Gastrocnemius medialis (tissue), 4 donors: ENCODE data around the gene GAS7.

Experiments
- POLR2A ChIP-seq, 2 donors: fragments of 450-650 bp; IDR thresholded peaks; one replicate each; pipeline ENCODE4 v1.6.1; 2017; ENCODE audit warnings: antibody characterized with exemption in 2 of 2, mild to moderate bottlenecking in 2 of 2, moderate library complexity in 2 of 2
- TF ChIP-seq, protein P1 (sequence below), 5 experiments: fragments of 450-650 bp in 3 of 5; fragments of 200-600 bp in 2 of 5; sonication (generic) in 2 of 5; IDR thresholded peaks in 4 of 5; conservative IDR thresholded peaks in 1 of 5; 1 replicate in 4 of 5; 2 replicates in 1 of 5; pipeline ENCODE4 v1.5.1; 2016 to 2019; ENCODE audit warnings: antibody characterized with exemption in 5 of 5, mild to moderate bottlenecking in 3 of 5, moderate library complexity in 3 of 5

DNA sequence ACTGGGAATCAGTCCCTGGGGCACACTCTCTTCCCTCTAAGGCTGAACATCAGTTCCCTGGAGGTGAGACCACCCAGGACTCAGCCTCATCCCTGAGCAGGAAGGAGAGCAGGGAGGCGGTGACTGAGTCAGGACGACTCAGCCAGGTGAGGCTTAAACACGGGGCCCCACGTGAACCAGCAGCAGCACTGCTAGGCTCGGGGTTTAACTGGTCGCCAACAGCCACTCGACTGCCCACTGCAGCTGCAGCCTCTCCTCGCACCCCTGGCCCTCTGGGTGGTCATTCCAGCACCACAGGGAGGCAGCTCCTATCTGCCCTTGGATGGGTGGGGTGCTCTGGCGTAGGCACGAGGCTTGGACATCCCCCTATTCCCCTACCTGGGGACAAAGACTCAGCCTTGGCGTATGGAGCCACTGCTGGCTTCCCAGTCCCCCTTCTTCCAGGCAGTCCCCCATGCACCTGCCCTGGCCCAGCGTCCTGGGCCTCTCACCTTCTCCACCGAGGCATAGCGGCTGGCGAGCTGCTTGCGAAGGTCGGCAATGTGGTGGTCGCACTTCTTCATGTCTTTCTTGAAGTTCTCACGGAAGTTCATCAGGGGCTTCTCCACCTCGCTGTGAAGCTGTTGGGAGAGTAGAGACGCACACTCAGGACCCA is 272.1 kb downstream of the GAS7 start:
- TF ChIP-seq, protein P1, sequence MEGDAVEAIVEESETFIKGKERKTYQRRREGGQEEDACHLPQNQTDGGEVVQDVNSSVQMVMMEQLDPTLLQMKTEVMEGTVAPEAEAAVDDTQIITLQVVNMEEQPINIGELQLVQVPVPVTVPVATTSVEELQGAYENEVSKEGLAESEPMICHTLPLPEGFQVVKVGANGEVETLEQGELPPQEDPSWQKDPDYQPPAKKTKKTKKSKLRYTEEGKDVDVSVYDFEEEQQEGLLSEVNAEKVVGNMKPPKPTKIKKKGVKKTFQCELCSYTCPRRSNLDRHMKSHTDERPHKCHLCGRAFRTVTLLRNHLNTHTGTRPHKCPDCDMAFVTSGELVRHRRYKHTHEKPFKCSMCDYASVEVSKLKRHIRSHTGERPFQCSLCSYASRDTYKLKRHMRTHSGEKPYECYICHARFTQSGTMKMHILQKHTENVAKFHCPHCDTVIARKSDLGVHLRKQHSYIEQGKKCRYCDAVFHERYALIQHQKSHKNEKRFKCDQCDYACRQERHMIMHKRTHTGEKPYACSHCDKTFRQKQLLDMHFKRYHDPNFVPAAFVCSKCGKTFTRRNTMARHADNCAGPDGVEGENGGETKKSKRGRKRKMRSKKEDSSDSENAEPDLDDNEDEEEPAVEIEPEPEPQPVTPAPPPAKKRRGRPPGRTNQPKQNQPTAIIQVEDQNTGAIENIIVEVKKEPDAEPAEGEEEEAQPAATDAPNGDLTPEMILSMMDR (IDR thresholded peaks at IDR 0.05 in 4 of 5, conservative IDR thresholded peaks at IDR 0.05 in 1 of 5), result no peak
- no peak for TF ChIP-seq POLR2A (IDR thresholded peaks at IDR 0.05)
